Effector memory CD4-positive, alpha-beta T cell (primary cell): ENCODE measurements around the gene MLLT1.
"Not testable (repeated sequence)": the region's sequence is repeated elsewhere in the genome, so short reads cannot be mapped to it uniquely, and the experiment has no call there.

Source experiments
- DNase-seq, 3 donors: peaks; one replicate each; pipeline ENCODE4 v3.0.0-alpha.2; 2020
- H3K27ac ChIP-seq: 2 replicates; pipeline ENCODE4 v1.7.0; 2013; ENCODE audit warnings: mild to moderate bottlenecking, low read length, moderate library complexity; ENCODE audit not compliant: insufficient read depth, poor library complexity, severe bottlenecking
- H3K27me3 ChIP-seq: replicated peaks from 2 replicates; pipeline ENCODE4 v1.7.0; 2013; ENCODE audit warnings: mild to moderate bottlenecking, low read length; ENCODE audit not compliant: insufficient read depth, control insufficient read depth, poor library complexity, severe bottlenecking
- H3K36me3 ChIP-seq: 2 replicates; pipeline ENCODE4 v1.7.0; 2013; ENCODE audit warnings: mild to moderate bottlenecking, low read length, moderate library complexity; ENCODE audit not compliant: control insufficient read depth, insufficient read depth
- H3K4me1 ChIP-seq: 2 replicates; pipeline ENCODE4 v1.7.0; 2013; ENCODE audit warnings: low read length, mild to moderate bottlenecking; ENCODE audit not compliant: control insufficient read depth, insufficient read depth, poor library complexity, severe bottlenecking
- H3K4me3 ChIP-seq: 2 replicates; pipeline ENCODE4 v1.7.0; 2013; ENCODE audit warnings: low read length, low read depth, mild to moderate bottlenecking; ENCODE audit not compliant: insufficient read depth, poor library complexity, severe bottlenecking
- H3K9me3 ChIP-seq: 2 replicates; pipeline ENCODE4 v1.7.0; 2013; ENCODE audit warnings: mild to moderate bottlenecking, low read length, moderate library complexity; ENCODE audit not compliant: control insufficient read depth
- total RNA-seq, 3 donors: gene quantifications; one replicate each; lab custom pipeline; 2026; lab: John Stamatoyannopoulos, UW

Gene MLLT1, protein sequence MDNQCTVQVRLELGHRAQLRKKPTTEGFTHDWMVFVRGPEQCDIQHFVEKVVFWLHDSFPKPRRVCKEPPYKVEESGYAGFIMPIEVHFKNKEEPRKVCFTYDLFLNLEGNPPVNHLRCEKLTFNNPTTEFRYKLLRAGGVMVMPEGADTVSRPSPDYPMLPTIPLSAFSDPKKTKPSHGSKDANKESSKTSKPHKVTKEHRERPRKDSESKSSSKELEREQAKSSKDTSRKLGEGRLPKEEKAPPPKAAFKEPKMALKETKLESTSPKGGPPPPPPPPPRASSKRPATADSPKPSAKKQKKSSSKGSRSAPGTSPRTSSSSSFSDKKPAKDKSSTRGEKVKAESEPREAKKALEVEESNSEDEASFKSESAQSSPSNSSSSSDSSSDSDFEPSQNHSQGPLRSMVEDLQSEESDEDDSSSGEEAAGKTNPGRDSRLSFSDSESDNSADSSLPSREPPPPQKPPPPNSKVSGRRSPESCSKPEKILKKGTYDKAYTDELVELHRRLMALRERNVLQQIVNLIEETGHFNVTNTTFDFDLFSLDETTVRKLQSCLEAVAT
- 31.1 to 45.3 (median 33.0) reads per million in 3 donors for total RNA-seq

GRCh38 chr19:6279931-6280591, at the start of gene MLLT1:
Gene MLLT1, minus strand, starts transcription at chr19:6279975. Its CDS starts 191 bp downstream, at chr19:6279784.
- Histone ChIP-seq H3K4me1 (peaks cover 9% of the 10 kb centered on the region), H3K36me3 (no peaks in the 10 kb centered on the region), H3K9me3 (no peaks in the 10 kb centered on the region), H3K4me3 (peak within 1 kb of the TSS; percentile 54), H3K27me3 (no peaks in the 10 kb centered on the region), H3K27ac (peak within 1 kb of the TSS; percentile 76)
- peak; percentile 89 to 92 (median 90) for DNase-seq

DNA sequence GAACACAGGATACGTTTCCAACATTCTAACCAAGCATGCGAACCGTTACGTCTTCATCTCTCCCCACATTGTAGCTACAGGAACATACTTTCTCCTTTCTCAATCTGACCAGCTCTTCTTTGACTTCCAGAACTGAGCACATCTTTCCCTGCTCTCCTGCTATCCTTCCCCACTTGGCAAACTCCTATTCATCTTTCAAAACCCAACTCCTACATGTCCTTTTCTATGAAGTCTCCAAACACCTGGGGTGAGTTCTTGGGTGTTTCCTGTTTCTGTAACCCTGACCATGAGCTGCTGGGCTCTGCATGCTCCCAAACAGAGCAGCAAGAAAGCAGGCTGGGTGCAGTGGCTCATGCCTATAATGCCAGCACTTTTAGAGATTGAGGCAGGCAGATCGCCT, 47.0 kb upstream of the MLLT1 start:
- H3K36me3 ChIP-seq: no peaks in the 10 kb centered on the region
- H3K4me3 ChIP-seq: no peak overlapping the region
- H3K27me3 ChIP-seq: no peaks in the 10 kb centered on the region
- DNase-seq: no peak
- H3K9me3 ChIP-seq: no peaks in the 10 kb centered on the region
- H3K4me1 ChIP-seq: no peaks in the 10 kb centered on the region
- H3K27ac ChIP-seq: no peak overlapping the region

GRCh38 chr19:6325614-6326013, 45.8 kb upstream of the MLLT1 start:
- Histone ChIP-seq H3K36me3 (no peaks in the 10 kb centered on the region), H3K4me1 (no peaks in the 10 kb centered on the region), H3K4me3 (no peak overlapping the region), H3K27me3 (no peaks in the 10 kb centered on the region), H3K9me3 (no peaks in the 10 kb centered on the region), H3K27ac (no peak overlapping the region)
- no peak for DNase-seq

GRCh38 chr19:6324757-6325156, 45.0 kb upstream of the MLLT1 start:
- no peak overlapping the region for H3K27ac ChIP-seq
- no peak for DNase-seq
- H3K36me3 ChIP-seq: no peaks in the 10 kb centered on the region
- no peaks in the 10 kb centered on the region for H3K27me3 ChIP-seq
- H3K4me1 ChIP-seq: no peaks in the 10 kb centered on the region
- no peak overlapping the region for H3K4me3 ChIP-seq
- no peaks in the 10 kb centered on the region for H3K9me3 ChIP-seq

- no peaks in the 10 kb centered on the region for H3K27me3 ChIP-seq
- no peak overlapping the region for H3K27ac ChIP-seq
- DNase-seq: no peak
- H3K9me3 ChIP-seq: no peaks in the 10 kb centered on the region
- no peaks in the 10 kb centered on the region for H3K36me3 ChIP-seq
- H3K4me1 ChIP-seq: no peaks in the 10 kb centered on the region
- no peak overlapping the region for H3K4me3 ChIP-seq
Measured at GRCh38 chr19:6322284-6322683, 42.5 kb upstream of the MLLT1 start.

GRCh38 chr19:6319376-6319775, 39.6 kb upstream of the MLLT1 start:
- Histone ChIP-seq H3K4me1 (no peaks in the 10 kb centered on the region), H3K27me3 (no peaks in the 10 kb centered on the region)

DNA sequence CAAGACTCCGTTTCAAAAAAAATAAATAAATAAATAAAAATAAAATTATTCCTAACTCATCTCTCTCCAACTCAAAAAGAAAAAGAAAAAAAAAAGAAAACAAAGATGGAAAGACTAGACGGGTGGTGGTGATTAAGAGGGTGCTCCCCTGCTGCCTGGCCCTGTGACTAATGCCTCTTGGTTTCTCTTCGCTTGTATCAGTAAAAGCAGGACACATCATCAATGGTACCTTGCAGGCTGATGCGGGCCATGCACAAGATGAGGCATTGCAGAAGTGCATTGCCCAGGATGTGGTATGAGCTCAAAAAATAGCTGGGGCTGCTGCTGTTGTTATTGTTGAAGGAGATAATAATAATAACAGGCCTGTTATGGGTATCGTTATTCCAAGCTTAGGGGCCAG, 39.0 kb upstream of the MLLT1 start:
- no peaks in the 10 kb centered on the region for H3K4me1 ChIP-seq
- DNase-seq: no peak
- H3K9me3 ChIP-seq: no peaks in the 10 kb centered on the region

More at GRCh38 chr19:6319376-6319775, 39.6 kb upstream of the MLLT1 start:
- Histone ChIP-seq H3K4me3 (no peak overlapping the region), H3K27ac (no peak overlapping the region), H3K9me3 (no peaks in the 10 kb centered on the region), H3K36me3 (no peaks in the 10 kb centered on the region)
- DNase-seq: no peak

GRCh38 chr19:6315646-6316045, 35.9 kb upstream of the MLLT1 start:
- DNase-seq, H3K4me1 ChIP-seq, H3K36me3 ChIP-seq, H3K27me3 ChIP-seq, H3K4me3 ChIP-seq, H3K9me3 ChIP-seq, H3K27ac ChIP-seq: not testable (repeated sequence)

More for the DNA sequence above, 39.0 kb upstream of the MLLT1 start:
- no peak overlapping the region for H3K4me3 ChIP-seq
- no peaks in the 10 kb centered on the region for H3K36me3 ChIP-seq
- H3K27me3 ChIP-seq: no peaks in the 10 kb centered on the region
- no peak overlapping the region for H3K27ac ChIP-seq

- no peaks in the 10 kb centered on the region for H3K9me3 ChIP-seq
- H3K36me3 ChIP-seq: no peaks in the 10 kb centered on the region
- no peaks in the 10 kb centered on the region for H3K4me1 ChIP-seq
- no peaks in the 10 kb centered on the region for H3K27me3 ChIP-seq
- H3K4me3 ChIP-seq: no peak overlapping the region
- DNase-seq: no peak
- no peak overlapping the region for H3K27ac ChIP-seq
Measured at GRCh38 chr19:6313398-6313969, 33.7 kb upstream of the MLLT1 start.

- no peaks in the 10 kb centered on the region for H3K36me3 ChIP-seq
- DNase-seq: no peak
- no peaks in the 10 kb centered on the region for H3K27me3 ChIP-seq
- H3K9me3 ChIP-seq: no peaks in the 10 kb centered on the region
- no peak overlapping the region for H3K4me3 ChIP-seq
- no peaks in the 10 kb centered on the region for H3K4me1 ChIP-seq
- no peak overlapping the region for H3K27ac ChIP-seq
Measured at GRCh38 chr19:6312018-6312417, 32.2 kb upstream of the MLLT1 start.
